GM21825 (cell line): ENCODE data around the gene MAGI2.
"Not testable (repeated sequence)": the region's sequence is repeated elsewhere in the genome, so short reads cannot be mapped to it uniquely, and the experiment has no call there.

Experiments used
- ATAC-seq: cut with Tn5 transposase; IDR thresholded peaks from one replicate; pipeline ENCODE4 v1.9.1; 2021; ENCODE audit warnings: mild to moderate bottlenecking, moderate library complexity; ENCODE audit not compliant: unreplicated experiment

Gene MAGI2

DNA sequence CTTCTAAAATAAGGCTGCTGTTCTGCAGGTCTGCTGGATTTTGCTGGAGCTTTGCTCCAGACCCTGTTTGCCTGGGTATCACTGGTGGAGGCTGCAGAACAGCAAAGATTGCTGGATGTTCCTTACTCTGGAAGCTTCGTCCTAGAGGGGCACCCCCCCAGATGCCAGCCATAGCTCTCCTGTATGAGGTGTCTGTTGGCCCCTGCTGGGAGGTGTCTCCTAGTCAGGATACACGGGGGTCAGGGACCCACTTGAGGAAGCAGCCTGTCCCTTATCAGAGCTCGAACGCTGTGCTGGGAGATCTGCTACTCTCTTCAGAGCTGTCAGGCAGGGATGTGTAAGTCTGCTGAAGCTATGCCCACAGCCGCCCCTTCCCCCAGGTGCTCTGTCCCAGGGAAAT is 382.3 kb downstream of the MAGI2 start:
- ATAC-seq: not testable (repeated sequence)

DNA sequence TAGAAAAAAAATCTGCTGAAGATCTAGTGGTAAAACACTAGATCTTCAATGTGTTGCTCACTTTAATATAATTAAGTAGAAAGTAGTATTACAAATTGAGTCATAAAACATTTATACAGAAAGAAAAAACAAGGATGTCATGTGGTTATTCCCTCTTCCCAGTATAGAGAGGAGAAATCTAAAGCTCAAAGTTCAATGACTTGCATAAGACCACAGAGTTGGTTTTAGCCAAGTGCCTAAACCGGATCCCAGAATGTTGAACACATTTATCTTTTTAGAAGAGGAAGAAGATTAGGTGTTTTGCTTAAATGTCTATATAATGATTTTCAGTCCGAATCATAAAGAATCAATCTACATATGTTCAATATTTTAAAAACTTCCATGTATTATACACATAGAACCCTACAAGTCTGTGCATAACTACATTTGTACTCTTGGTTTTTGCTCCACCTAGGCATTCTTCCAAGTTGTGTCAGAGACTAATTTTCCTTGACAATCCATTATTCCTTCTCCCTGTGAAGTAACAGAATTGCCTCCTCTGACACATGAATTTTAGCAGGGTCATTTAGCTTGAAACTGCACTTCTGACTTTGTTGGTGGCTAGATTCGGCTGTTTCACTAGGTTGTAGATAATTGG is 389.2 kb downstream of the MAGI2 start:
- no peak for ATAC-seq

DNA sequence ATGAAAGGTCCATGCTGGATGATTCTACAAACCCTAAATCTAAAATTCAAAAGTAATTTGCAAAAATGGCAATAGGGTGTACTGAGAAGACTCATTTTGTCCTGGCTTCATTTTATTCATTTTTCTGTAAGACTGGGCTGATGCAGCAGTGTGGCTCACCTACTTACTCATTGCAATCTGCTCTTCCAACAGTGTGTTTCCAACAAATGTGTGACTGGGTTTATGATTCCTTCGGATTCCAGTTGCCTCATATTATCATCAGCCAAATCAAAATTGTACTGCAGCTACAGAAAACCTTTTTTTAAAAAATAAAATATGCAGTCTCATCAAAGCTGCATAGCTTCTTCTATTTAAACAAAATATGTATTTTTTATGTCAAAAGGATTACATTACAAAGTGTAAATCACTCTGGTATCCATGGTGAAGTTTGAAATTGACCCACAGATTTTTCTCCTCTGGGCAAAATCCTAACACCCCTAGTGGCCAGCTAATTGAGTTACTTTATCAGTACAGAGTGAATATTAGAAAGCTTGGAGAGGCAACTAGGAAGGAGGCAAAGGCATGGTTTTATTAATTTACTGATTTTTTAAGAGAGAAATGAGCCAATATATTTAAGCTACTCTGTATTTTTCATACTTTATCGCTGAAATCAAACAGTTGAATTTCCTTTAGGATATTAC is 390.3 kb downstream of the MAGI2 start:
- ATAC-seq: no peak

DNA sequence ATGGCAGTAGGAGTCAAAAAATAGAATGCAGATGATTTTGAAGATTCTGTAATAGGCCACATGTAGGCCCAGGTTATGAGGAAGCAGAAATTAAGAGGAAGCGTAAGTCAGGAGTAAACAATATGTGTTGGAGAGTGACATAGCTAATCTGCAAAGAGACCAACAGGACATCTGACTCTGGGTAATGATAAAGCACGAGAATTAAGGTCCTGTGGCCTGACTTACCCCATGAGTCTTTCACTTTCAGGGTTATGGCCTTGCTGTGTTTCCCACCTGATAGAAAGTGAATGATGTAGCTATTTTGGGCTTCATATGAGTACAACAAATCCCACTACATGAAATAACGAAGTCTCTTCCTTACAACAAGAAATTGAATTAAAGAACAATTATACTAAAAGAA is 393.0 kb downstream of the MAGI2 start:
- no peak for ATAC-seq

DNA sequence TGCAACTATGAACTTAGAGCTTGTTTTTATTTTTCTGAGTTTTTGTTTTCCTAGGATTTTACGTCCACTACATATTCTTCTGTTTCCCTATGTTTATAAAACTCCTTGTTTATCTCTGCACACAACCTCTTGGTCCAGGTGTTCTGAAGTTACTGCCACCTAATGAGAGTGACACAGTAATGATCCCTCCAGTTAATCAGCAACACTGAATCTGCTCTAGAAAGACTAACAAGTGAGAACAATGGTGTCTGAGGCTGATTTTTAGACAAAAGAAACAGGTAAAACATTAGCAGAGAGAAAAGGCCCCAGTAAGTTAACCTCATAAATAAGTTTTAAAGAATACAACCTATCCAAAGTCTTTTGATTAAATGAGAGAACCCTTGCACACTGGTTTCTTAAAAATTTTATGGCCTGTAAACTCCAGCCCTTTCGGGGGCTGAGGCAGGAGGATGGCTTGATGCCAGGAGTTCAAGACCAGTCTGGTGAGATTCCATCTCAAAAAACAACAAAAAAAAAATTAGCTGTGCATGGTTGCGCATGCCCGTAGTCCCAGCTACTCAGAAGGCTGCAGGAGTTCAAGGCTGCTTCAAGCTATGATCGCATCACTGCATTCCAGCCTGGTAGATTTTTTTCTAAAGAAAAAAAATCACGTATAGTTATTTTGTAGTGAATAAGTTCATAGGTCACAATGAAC is 397.6 kb downstream of the MAGI2 start:
- no peak for ATAC-seq

DNA sequence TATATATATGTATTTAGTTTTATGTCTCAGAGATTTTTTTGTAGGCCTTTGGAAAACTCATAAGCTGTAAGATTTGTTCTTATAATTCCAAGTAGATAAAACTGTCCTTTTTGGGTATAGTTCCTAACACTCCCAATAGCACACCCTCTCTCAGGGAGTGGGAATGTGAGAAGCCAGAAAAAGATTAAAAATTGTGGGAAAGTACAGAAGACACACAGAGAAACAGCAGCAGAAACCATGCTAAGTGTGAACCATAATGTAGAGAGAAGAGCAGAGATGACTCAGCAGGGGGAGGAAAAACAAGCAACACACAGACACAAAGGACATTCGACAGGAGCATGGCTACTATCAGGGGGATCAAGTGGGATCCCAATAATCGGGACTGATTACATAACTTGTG is 401.6 kb downstream of the MAGI2 start:
- ATAC-seq: no peak

DNA sequence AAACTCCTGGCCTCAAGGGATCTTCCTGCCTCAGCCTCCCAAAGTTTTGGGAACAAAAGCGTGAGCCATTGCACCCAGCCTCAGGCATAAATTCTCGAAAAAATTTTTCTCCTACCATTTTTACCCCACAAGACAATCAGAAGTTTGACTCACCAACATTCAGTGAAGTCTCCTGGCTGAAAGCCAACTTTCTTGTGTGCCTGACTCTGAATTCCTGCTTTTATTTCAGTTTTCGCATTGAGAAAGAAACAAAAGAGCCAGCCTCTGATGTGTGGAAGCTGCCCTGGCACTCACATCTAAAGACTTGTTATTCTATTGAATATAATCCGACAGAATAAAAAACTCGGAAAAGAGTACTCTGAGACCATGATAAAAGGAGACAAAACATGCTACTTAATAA is 402.9 kb downstream of the MAGI2 start:
- no peak for ATAC-seq

DNA sequence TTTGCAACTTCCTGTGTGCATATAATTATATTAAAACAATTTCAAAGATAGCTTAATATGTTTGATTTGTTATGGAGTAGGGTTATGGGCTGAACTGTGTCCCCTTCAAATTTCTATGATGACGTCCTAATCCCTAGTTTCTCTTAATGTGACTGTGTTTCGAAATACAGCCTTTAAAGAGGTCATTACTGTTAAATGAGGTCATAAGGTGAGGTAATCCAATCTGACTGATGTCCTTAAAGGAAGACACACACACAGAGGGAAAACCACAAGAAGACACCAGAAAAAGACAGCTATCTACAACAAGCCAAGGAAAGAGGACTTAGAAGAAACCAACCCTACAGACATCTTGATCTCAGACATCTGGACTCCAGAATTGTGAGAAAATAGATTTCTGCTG is 407.4 kb downstream of the MAGI2 start:
- ATAC-seq: no peak

DNA sequence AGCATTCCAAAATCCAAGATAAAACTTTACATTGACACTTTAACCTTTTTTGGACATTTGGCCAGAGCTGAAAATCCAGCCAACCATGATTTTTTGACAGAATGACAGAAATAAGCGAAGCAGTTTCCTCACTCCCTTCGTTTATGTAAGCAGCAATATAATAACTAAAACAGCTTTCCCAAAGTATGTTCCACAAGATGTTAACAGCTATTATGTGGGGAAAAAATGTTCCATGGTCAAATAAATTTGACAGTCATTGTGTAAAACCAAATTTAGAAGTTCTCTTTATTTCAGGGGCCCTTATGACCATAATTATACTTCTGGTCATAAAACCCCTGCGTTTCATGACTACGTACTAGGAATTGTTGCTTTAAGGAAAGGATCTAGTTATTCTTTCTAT is 416.5 kb downstream of the MAGI2 start:
- no peak for ATAC-seq

DNA sequence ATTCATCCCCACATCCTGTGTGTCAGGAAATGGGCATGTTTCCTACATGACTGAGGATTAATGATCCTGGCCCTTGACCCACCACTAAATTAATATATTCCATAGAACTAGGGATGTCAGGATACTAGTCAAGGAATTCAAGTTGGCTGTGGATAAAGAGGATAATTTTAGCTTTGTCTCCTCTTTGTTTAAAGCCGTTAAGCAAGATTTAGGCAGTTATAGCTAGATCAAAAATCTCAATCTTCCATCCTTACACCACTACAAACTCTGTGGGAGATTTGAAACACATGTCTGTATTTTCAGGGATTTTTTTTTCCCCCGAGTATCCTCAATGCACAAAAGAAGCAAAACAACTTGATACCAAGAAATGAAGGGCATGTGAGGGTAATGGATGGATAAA is 417.1 kb downstream of the MAGI2 start:
- ATAC-seq: no peak

DNA sequence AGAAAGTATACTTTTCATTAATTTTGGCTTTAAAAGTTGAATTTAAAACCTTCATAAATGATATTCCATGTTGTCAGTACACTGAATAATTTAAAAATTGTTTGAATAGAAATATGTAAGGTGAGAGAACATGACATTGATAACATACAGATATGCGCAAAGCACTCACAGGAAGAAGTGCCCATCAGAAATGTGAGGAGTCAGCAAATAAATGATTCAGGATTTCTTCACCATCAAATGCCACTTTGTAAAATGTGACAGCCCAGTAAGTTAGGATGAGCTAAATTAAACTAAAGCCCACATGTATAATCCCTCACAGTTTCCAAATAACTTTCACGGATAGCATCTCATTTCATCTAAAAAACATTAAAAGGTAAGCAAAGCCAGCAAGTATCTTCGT is 417.6 kb downstream of the MAGI2 start:
- ATAC-seq: no peak

DNA sequence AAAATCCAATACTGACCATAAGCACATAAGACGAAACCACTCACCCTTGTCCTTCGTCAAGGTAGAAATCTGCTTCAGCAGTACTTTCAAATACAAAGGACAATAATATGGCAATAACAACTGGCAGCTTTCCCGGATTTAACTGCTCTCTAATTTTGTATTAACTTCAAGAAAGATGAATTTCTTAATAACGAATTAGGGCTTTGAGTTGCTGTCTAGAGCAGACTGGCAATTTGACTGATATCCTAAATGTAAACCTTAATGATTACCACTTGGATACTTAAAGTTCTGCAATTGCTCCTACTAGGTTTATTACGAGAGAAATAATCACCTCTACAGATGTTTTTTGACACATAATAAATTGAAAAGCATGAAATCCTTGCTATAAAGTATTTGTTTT is 418.7 kb downstream of the MAGI2 start:
- no peak for ATAC-seq

DNA sequence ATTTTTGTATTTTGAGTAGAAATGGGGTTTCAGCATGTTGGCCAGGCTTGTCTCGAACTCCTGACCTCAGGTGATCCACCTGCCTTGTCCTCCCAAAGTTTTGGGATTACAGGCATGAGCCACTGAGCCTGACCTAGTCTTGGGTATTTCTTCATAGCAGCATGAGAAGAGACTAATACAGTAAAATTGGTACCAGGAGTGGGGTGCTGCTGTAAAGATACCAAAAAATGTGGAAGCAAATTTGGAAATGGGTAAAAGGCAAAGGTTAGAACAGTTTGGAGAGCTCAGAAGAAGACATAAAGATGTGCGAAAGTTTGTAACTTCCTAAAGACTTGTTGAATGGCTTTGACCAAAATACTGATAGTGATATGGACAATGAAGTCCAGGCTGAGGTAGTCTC is 433.8 kb downstream of the MAGI2 start:
- not testable (repeated sequence) for ATAC-seq

DNA sequence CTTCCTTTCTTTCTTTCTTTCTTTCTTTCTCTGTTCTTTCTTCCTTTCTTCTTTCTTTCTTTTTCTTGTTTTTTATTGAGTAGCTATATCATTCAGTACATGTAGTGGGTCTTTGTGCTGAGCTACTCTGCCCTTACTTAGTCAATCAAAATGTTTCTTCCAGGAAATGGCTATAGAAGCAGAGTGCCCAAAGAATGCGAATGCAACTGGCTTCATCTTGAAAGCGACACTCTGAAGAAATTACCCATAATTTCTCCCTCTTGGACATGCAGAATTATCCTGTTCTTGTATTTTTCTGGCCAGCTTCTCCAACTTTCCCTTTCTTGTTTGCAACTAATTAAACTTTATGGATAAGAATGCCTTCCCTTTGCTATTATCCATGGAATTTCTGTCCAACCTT is 441.5 kb downstream of the MAGI2 start:
- ATAC-seq: no peak

DNA sequence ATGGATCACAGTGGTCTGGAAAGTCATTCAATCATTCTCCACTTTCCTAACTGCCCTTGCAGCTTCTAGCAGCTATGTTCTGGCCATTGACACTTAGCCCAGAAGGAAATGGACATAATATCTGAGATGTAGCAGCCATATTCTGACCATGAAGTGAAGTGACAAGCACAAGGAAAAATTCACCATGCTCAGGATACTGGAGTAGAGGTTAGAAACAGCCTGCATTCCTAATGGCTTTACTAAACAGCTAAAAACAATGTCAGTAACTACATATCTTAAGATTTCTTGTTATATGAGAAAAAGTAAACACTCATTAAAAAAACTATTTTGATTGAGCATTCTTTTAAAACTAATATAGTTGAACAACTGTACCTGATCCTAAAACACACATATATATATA is 443.8 kb downstream of the MAGI2 start:
- ATAC-seq: no peak

DNA sequence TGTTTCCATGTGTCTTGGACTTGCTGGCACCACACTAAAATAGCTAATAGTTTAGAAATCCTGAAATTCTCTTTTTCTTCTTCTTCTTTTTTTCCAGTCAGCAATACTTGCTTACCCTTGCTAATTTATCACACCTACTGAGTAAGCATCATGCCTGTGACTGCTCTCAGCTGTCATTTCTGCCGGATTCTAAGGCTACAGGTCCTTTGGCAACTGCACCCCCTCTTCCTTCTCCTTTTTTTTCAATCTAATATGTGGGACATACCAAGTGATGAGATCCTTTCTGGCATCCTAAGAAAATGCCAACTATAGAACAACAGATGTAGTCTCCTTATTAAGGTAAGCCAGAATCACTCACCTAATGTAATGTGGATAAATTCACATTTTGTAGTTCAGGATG is 444.7 kb downstream of the MAGI2 start:
- ATAC-seq: no peak

DNA sequence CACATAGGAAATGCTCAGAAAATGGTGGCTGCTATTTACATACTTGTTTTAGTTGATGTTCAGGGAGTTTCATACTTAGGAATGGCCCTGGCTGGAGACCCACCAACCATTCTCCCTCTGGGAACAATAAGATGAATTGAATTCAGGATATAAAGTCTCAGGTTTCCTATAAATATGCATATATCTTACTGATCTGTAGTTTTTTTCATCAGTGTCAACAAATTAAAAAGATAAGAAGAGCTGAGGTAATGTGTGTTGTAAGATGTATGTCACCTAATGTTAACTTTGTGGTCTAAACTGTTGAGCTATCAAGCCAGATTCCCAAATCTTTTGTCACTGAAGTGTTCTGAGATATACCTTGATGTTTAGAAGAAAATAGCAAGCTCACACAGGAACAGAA is 457.5 kb downstream of the MAGI2 start:
- ATAC-seq: no peak

DNA sequence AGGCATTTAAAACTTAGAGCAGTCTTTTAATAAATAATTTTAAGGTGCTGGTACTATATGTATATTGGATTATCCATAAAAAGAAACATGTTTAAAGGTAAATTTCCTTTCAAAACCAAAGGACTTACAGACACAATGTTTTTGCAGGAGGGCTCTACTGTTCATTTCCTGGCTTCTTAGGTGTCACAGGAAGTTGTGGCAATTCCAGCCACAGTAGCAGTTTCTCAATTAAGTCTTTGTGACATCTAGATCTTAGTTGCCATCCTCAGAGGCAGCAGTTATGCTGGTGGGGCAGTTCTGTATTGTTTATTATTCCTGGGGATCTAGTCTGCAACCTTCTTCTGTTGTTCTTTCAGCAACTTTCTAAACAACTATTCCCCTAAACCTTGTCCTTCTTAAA is 460.1 kb downstream of the MAGI2 start:
- no peak for ATAC-seq

DNA sequence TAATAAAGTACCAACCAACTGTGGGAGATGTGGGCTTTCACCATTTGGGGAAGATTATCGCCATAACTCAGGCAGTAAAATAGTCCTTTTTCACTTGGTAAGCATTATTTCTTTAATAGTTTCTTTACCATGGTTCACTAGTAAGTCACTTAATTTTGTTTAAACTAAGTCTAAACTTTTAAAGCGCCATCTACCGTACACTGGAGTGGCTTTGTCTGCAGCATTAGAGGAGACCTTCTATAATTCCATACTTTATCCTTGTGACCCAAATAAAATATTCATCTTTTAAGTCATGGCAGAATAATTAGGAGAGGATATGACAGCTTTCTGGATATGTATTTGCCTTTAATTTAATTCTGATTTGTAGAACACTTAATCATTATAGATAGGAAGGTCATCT is 468.0 kb downstream of the MAGI2 start:
- no peak for ATAC-seq

DNA sequence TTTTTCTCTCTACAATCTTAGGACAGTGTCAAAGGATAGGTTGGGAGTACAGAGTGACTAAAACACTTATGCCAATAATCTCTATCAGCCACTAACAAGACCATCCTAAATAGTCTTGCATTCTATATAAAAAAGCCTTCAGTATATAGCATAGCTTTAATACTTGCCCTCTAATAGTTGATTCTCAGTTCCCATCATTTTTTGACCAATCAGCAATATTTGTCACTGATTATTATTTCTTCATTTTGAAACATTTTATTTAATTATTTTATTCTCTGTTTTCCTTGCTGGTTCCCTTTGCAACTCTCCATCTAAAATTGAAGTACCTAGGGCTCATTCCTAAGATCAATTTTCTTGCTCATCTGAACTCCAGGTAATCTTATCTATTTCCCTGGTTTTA is 470.0 kb downstream of the MAGI2 start:
- no peak for ATAC-seq

DNA sequence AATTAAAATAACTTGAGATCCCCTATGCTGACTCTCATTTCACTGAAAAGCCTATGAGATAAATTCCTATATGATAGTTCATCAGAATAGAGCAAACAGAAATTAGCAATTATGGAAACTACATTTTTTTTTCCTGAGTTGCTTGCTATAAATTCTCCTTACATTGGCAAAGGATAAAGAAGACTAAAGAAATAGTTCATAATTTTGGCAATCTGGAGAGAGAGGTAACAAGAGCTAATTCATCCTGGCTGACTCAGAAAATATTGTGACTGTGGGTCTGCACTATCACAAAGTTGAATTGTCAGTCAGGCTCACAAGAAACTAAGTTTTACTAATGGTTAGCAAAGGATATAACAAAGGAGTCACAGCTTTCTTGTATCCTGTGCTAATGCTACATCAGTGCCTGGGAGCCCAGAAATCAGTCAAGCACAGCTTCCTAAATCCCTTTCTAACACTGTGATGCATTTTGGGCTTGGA is 483.0 kb downstream of the MAGI2 start:
- no peak for ATAC-seq

DNA sequence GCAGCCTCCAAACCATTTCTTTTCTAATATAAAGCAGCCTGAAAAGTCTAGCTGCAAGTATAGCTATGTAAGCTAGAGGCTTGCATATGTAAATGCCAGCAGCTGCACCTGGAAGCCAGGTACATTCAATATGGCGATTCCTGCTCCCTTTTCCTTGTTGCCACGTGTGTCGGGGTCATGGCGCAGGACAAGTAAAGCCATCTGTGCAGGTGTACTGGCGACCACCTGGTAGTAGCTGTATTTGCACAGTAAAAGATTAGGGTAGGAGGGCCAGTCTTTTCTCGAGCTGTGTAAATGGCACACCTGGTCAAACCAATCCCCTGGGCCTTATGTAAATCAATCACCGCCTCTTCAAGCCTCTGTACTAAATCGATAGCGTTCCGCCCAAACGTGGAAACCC is 484.5 kb downstream of the MAGI2 start:
- ATAC-seq: no peak
